HEK293 (cell line): ENCODE measurements around the gene CYS1.
A peak's percentile ranks its signal among the peaks of the same experiment; 100 is the strongest.

Experiments used
- CTCF ChIA-PET: fragments of 350-600 bp; formaldehyde crosslinking; extraction: SDS; loops from one replicate; lab custom pipeline; 2021; ENCODE audit warnings: antibody characterized with exemption; lab: Yijun Ruan, JAX
- POLR2A ChIA-PET: fragments of 300-600 bp; formaldehyde crosslinking; extraction: SDS; loops from one replicate; lab custom pipeline; 2020; ENCODE audit warnings: antibody characterized with exemption, inconsistent platforms; lab: Yijun Ruan, JAX
- H3K27ac ChIP-seq: fragments of 200-500 bp; sonication (Bioruptor generic); 2 replicates; pipeline ENCODE4 v1.5.1; 2014; ENCODE audit warnings: low read depth, low read length, control low read depth, inconsistent platforms; ENCODE audit errors: extremely low read depth
- H3K36me3 ChIP-seq, 2 experiments: fragments of 200-500 bp in 1 of 2; sonication (Bioruptor generic) in 1 of 2; 1 replicate in 1 of 2; 2 replicates in 1 of 2; pipeline ENCODE4 v1.5.1; 2014 to 2017; ENCODE audit warnings: inconsistent platforms in 2 of 2, low read length in 2 of 2; ENCODE audit not compliant: control insufficient read depth in 2 of 2, insufficient read depth in 1 of 2
- H3K4me1 ChIP-seq: fragments of 200-500 bp; sonication (Bioruptor generic); 2 replicates; pipeline ENCODE4 v1.5.1; 2014; ENCODE audit warnings: mild to moderate bottlenecking, low read length, inconsistent platforms; ENCODE audit not compliant: control insufficient read depth, insufficient read depth
- H3K4me3 ChIP-seq: 2 replicates; pipeline ENCODE4 v1.5.1; 2011; ENCODE audit warnings: low read depth, mild to moderate bottlenecking, control low read depth, low read length, moderate library complexity
- H3K9me3 ChIP-seq: fragments of 200-500 bp; sonication (Bioruptor generic); 2 replicates; pipeline ENCODE4 v1.5.1; 2014; ENCODE audit warnings: low read depth, low read length, inconsistent platforms; ENCODE audit not compliant: control insufficient read depth, insufficient read depth
- IKZF3 ChIP-seq: fragments of 450-650 bp; IDR thresholded peaks from 2 replicates; pipeline ENCODE4 v1.5.0; 2018; ENCODE audit warnings: missing biosample characterization, mild to moderate bottlenecking, missing genetic modification characterization, moderate library complexity
- KLF7 ChIP-seq: fragments of 450-650 bp; formaldehyde crosslinking; IDR thresholded peaks from 2 replicates; pipeline ENCODE4 v1.5.1; 2016; ENCODE audit warnings: missing biosample characterization, missing genetic modification characterization, borderline replicate concordance
- MYNN ChIP-seq: fragments of 450-650 bp; formaldehyde crosslinking; IDR thresholded peaks from 2 replicates; pipeline ENCODE4 v1.5.1; 2016; ENCODE audit warnings: missing biosample characterization, missing genetic modification characterization, borderline replicate concordance
- PRDM6 ChIP-seq: fragments of 450-650 bp; formaldehyde crosslinking; IDR thresholded peaks from 2 replicates; pipeline ENCODE4 v1.5.1; 2017; ENCODE audit warnings: missing biosample characterization, missing genetic modification characterization
- SP7 ChIP-seq: fragments of 450-650 bp; formaldehyde crosslinking; IDR thresholded peaks from 2 replicates; pipeline ENCODE4 v1.5.1; 2016; ENCODE audit warnings: missing biosample characterization, missing genetic modification characterization
- ZBTB17 ChIP-seq: fragments of 450-650 bp; formaldehyde crosslinking; IDR thresholded peaks from 2 replicates; pipeline ENCODE4 v1.5.1; 2016; ENCODE audit warnings: missing biosample characterization, missing genetic modification characterization
- ZBTB20 ChIP-seq: fragments of 450-650 bp; formaldehyde crosslinking; IDR thresholded peaks from 2 replicates; pipeline ENCODE4 v1.5.1; 2016; ENCODE audit warnings: missing biosample characterization, missing genetic modification characterization
- ZIC2 ChIP-seq: fragments of 450-650 bp; formaldehyde crosslinking; IDR thresholded peaks from 2 replicates; pipeline ENCODE4 v1.5.1; 2016; ENCODE audit warnings: missing biosample characterization, missing genetic modification characterization
- ZNF132 ChIP-seq: fragments of 450-650 bp; formaldehyde crosslinking; IDR thresholded peaks from 2 replicates; pipeline ENCODE4 v1.5.1; 2017; ENCODE audit warnings: missing biosample characterization, missing genetic modification characterization, borderline replicate concordance
- ZNF16 ChIP-seq: fragments of 450-650 bp; formaldehyde crosslinking; IDR thresholded peaks from 2 replicates; pipeline ENCODE4 v1.5.1; 2016; ENCODE audit warnings: low read depth, missing biosample characterization, missing genetic modification characterization
- ZNF2 ChIP-seq: fragments of 450-650 bp; formaldehyde crosslinking; IDR thresholded peaks from 2 replicates; pipeline ENCODE4 v1.5.1; 2016; ENCODE audit warnings: missing biosample characterization, missing genetic modification characterization
- ZNF280D ChIP-seq: fragments of 450-650 bp; formaldehyde crosslinking; IDR thresholded peaks from 2 replicates; pipeline ENCODE4 v1.5.1; 2016; ENCODE audit warnings: missing biosample characterization, missing genetic modification characterization
- ZNF311 ChIP-seq: fragments of 450-650 bp; formaldehyde crosslinking; IDR thresholded peaks from 2 replicates; pipeline ENCODE4 v1.5.1; 2017; ENCODE audit warnings: missing biosample characterization, missing genetic modification characterization, borderline replicate concordance
- ZNF433 ChIP-seq: fragments of 450-650 bp; formaldehyde crosslinking; IDR thresholded peaks from 2 replicates; pipeline ENCODE4 v1.5.1; 2016; ENCODE audit warnings: missing biosample characterization, missing genetic modification characterization, low read depth
- ZNF488 ChIP-seq: fragments of 450-650 bp; formaldehyde crosslinking; IDR thresholded peaks from 2 replicates; pipeline ENCODE4 v1.5.1; 2016; ENCODE audit warnings: missing biosample characterization, missing genetic modification characterization
- ZNF600 ChIP-seq: fragments of 450-650 bp; formaldehyde crosslinking; IDR thresholded peaks from 2 replicates; pipeline ENCODE4 v1.5.1; 2016; ENCODE audit warnings: missing biosample characterization, missing genetic modification characterization
- ZSCAN23 ChIP-seq: fragments of 450-650 bp; formaldehyde crosslinking; IDR thresholded peaks from 2 replicates; pipeline ENCODE4 v1.5.1; 2016; ENCODE audit warnings: missing biosample characterization, missing genetic modification characterization
- TF ChIP-seq, protein P1 (sequence below): fragments of 450-650 bp; formaldehyde crosslinking; IDR thresholded peaks from 2 replicates; pipeline ENCODE4 v1.5.1; 2016; ENCODE audit warnings: missing biosample characterization, missing genetic modification characterization
- TF ChIP-seq, protein P2 (sequence below): fragments of 450-650 bp; formaldehyde crosslinking; IDR thresholded peaks from 2 replicates; pipeline ENCODE4 v1.5.1; 2016; ENCODE audit warnings: missing biosample characterization, missing genetic modification characterization

CYS1 gene

GRCh38 chr2:10084223-10084865, 4.1 kb upstream of the CYS1 start (continued):
- TF ChIP-seq ZNF280D, result no peak

GRCh38 chr2:10083692-10084211, 3.5 kb upstream of the CYS1 start:
- H3K9me3 ChIP-seq, result no peaks in the 10 kb centered on the region
- H3K4me3 ChIP-seq, result no peak overlapping the region
- 0 out of 2 replicates have a peak, but pooled peaks cover 11% of the 10 kb centered on the region for H3K4me1 ChIP-seq
- TF ChIP-seq PRDM6 (tag by site-specific recombination), result peak; percentile 27; the same call in 1 of the 2 replicates
- peak; percentile 76 for TF ChIP-seq ZBTB20 (tag by site-specific recombination)
- no peak for TF ChIP-seq IKZF3 (tag by site-specific recombination)
- TF ChIP-seq, protein P1, sequence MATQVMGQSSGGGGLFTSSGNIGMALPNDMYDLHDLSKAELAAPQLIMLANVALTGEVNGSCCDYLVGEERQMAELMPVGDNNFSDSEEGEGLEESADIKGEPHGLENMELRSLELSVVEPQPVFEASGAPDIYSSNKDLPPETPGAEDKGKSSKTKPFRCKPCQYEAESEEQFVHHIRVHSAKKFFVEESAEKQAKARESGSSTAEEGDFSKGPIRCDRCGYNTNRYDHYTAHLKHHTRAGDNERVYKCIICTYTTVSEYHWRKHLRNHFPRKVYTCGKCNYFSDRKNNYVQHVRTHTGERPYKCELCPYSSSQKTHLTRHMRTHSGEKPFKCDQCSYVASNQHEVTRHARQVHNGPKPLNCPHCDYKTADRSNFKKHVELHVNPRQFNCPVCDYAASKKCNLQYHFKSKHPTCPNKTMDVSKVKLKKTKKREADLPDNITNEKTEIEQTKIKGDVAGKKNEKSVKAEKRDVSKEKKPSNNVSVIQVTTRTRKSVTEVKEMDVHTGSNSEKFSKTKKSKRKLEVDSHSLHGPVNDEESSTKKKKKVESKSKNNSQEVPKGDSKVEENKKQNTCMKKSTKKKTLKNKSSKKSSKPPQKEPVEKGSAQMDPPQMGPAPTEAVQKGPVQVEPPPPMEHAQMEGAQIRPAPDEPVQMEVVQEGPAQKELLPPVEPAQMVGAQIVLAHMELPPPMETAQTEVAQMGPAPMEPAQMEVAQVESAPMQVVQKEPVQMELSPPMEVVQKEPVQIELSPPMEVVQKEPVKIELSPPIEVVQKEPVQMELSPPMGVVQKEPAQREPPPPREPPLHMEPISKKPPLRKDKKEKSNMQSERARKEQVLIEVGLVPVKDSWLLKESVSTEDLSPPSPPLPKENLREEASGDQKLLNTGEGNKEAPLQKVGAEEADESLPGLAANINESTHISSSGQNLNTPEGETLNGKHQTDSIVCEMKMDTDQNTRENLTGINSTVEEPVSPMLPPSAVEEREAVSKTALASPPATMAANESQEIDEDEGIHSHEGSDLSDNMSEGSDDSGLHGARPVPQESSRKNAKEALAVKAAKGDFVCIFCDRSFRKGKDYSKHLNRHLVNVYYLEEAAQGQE, result peak; percentile 81
- no peak for TF ChIP-seq ZNF433
- no peak for TF ChIP-seq ZNF132
- peak; percentile 75 for TF ChIP-seq SP7 (tag by site-specific recombination)
- TF ChIP-seq KLF7 (tag by site-specific recombination), result no peak
- TF ChIP-seq ZBTB17 (tag by site-specific recombination), result peak; percentile 75
- no peak for TF ChIP-seq ZNF600
- TF ChIP-seq, protein P2, sequence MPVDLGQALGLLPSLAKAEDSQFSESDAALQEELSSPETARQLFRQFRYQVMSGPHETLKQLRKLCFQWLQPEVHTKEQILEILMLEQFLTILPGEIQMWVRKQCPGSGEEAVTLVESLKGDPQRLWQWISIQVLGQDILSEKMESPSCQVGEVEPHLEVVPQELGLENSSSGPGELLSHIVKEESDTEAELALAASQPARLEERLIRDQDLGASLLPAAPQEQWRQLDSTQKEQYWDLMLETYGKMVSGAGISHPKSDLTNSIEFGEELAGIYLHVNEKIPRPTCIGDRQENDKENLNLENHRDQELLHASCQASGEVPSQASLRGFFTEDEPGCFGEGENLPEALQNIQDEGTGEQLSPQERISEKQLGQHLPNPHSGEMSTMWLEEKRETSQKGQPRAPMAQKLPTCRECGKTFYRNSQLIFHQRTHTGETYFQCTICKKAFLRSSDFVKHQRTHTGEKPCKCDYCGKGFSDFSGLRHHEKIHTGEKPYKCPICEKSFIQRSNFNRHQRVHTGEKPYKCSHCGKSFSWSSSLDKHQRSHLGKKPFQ (tag by site-specific recombination), result no peak
- no peak for TF ChIP-seq ZIC2 (tag by site-specific recombination)
- TF ChIP-seq ZNF2 (tag by site-specific recombination), result 0 out of 2 replicates have a peak, but pooled peaks have one; percentile 16
- TF ChIP-seq ZNF488 (tag by site-specific recombination), result no peak
- no peak for TF ChIP-seq ZNF16
- no peak for TF ChIP-seq MYNN (tag by site-specific recombination)
- no peak for TF ChIP-seq ZSCAN23 (tag by site-specific recombination)
- TF ChIP-seq ZNF311 (tag by site-specific recombination), result no peak
- H3K27ac ChIP-seq, result no peak overlapping the region
- POLR2A ChIA-PET, result no interaction called here
- H3K36me3 ChIP-seq, result no peaks in the 10 kb centered on the region
- CTCF ChIA-PET, result interaction anchor here (0.5 to 6.5 kb wide), 7 partner anchors 11 to 326 kb away, joined by 3 to 46 read pairs (median 5); no protein-coding TSS in a partner anchor
